DND-41 (cell line): Measurements from ENCODE around the gene ADRB1.

ENCODE experiments used
- ATAC-seq: fragments of 200-7000 bp; cut with Tn5 transposase; 3 replicates; pipeline ENCODE4 v1.9.1; 2021; ENCODE audit warnings: low read depth; ENCODE audit not compliant: insufficient read depth
- DNase-seq: peaks from one replicate; pipeline ENCODE4 v3.0.0-alpha.2; 2020
- H2AFZ ChIP-seq: 2 replicates; pipeline ENCODE4 v1.6.0; 2012; ENCODE audit warnings: low read depth, low read length
- H3K27ac ChIP-seq: 2 replicates; pipeline ENCODE4 v1.5.1; 2012; ENCODE audit warnings: low read length, inconsistent platforms
- H3K27me3 ChIP-seq: fragments of 200-600 bp; sonication (generic); 2 replicates; pipeline ENCODE4 v1.6.0; 2012; ENCODE audit warnings: low read length, mild to moderate bottlenecking, inconsistent platforms; ENCODE audit not compliant: insufficient read depth, poor library complexity
- H3K36me3 ChIP-seq: 2 replicates; pipeline ENCODE4 v1.5.1; 2012; ENCODE audit warnings: low read length, inconsistent platforms; ENCODE audit not compliant: insufficient read depth
- H3K4me1 ChIP-seq: 2 replicates; pipeline ENCODE4 v1.5.1; 2012; ENCODE audit warnings: mild to moderate bottlenecking, low read length; ENCODE audit not compliant: insufficient read depth
- H3K4me2 ChIP-seq: 2 replicates; pipeline ENCODE4 v1.6.0; 2012; ENCODE audit warnings: mild to moderate bottlenecking, moderate library complexity, low read length, inconsistent platforms; ENCODE audit not compliant: insufficient read depth
- H3K4me3 ChIP-seq, 2 experiments: fragments of 200-600 bp in 1 of 2; shearing (Covaris generic) in 1 of 2; 2 replicates each; pipeline ENCODE4 v1.5.1; 2012 to 2016; ENCODE audit warnings: inconsistent platforms in 2 of 2, low read length in 2 of 2, mild to moderate bottlenecking in 2 of 2, low read depth in 1 of 2, moderate library complexity in 1 of 2
- H3K79me2 ChIP-seq: 2 replicates; pipeline ENCODE4 v1.6.0; 2012; ENCODE audit warnings: low read length, inconsistent platforms; ENCODE audit not compliant: insufficient read depth
- H3K9ac ChIP-seq: 2 replicates; pipeline ENCODE4 v1.6.0; 2012; ENCODE audit warnings: low read depth, mild to moderate bottlenecking, inconsistent platforms, low read length, moderate library complexity
- H3K9me3 ChIP-seq: 2 replicates; pipeline ENCODE4 v1.5.1; 2012; ENCODE audit warnings: low read length, moderate library complexity, mild to moderate bottlenecking, inconsistent platforms; ENCODE audit not compliant: insufficient read depth, severe bottlenecking
- H4K20me1 ChIP-seq: 2 replicates; pipeline ENCODE4 v1.6.0; 2012; ENCODE audit warnings: low read length; ENCODE audit not compliant: insufficient read depth
- EZH2 ChIP-seq: IDR thresholded peaks from 3 replicates; pipeline ENCODE4 v1.6.1; 2012; ENCODE audit warnings: borderline replicate concordance, low read depth, mild to moderate bottlenecking, moderate library complexity, low read length, inconsistent platforms; ENCODE audit not compliant: severe bottlenecking
- TF ChIP-seq, protein P1 (sequence below): IDR thresholded peaks from 2 replicates; pipeline ENCODE4 v1.5.1; 2012; ENCODE audit warnings: borderline replicate concordance, low read length, moderate library complexity, mild to moderate bottlenecking; ENCODE audit not compliant: poor library complexity, severe bottlenecking; ENCODE audit errors: extremely low read depth

Gene ADRB1

GRCh38 chr10:114078346-114078745 is 34.7 kb downstream of the ADRB1 start:
- ATAC-seq = no peak
- H3K4me1 ChIP-seq = peaks cover 29% of the 10 kb centered on the region

GRCh38 chr10:114079421-114079820 is 35.8 kb downstream of the ADRB1 start:
- Histone ChIP-seq H3K79me2 (no peaks in the 10 kb centered on the region), H3K27me3 (no peaks in the 10 kb centered on the region), H3K4me2 (no peak overlapping the region), H3K4me3 (no peak overlapping the region), H2AFZ (no peak overlapping the region), H3K27ac (no peak overlapping the region), H4K20me1 (no peaks in the 10 kb centered on the region), H3K4me1 (peaks cover 19% of the 10 kb centered on the region), H3K36me3 (no peaks in the 10 kb centered on the region), H3K9me3 (no peaks in the 10 kb centered on the region), H3K9ac (no peak overlapping the region)
- ATAC-seq (no peak), DNase-seq (no peak)
- TF ChIP-seq, protein P1, sequence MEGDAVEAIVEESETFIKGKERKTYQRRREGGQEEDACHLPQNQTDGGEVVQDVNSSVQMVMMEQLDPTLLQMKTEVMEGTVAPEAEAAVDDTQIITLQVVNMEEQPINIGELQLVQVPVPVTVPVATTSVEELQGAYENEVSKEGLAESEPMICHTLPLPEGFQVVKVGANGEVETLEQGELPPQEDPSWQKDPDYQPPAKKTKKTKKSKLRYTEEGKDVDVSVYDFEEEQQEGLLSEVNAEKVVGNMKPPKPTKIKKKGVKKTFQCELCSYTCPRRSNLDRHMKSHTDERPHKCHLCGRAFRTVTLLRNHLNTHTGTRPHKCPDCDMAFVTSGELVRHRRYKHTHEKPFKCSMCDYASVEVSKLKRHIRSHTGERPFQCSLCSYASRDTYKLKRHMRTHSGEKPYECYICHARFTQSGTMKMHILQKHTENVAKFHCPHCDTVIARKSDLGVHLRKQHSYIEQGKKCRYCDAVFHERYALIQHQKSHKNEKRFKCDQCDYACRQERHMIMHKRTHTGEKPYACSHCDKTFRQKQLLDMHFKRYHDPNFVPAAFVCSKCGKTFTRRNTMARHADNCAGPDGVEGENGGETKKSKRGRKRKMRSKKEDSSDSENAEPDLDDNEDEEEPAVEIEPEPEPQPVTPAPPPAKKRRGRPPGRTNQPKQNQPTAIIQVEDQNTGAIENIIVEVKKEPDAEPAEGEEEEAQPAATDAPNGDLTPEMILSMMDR = no peak
- TF ChIP-seq EZH2 = no peak

More at GRCh38 chr10:114078346-114078745, 34.7 kb downstream of the ADRB1 start:
- H2AFZ ChIP-seq = no peak overlapping the region
- H3K4me3 ChIP-seq = no peak overlapping the region
- no peak for TF ChIP-seq EZH2
- TF ChIP-seq, protein P1 = no peak
- H3K27me3 ChIP-seq = no peaks in the 10 kb centered on the region
- H3K9ac ChIP-seq = no peak overlapping the region
- no peaks in the 10 kb centered on the region for H3K79me2 ChIP-seq
- no peaks in the 10 kb centered on the region for H3K9me3 ChIP-seq
- no peaks in the 10 kb centered on the region for H4K20me1 ChIP-seq
- no peaks in the 10 kb centered on the region for H3K36me3 ChIP-seq
- no peak for DNase-seq
- no peak overlapping the region for H3K27ac ChIP-seq
- H3K4me2 ChIP-seq = no peak overlapping the region

- no peaks in the 10 kb centered on the region for H3K36me3 ChIP-seq
- H3K4me3 ChIP-seq = no peak overlapping the region
- no peaks in the 10 kb centered on the region for H3K79me2 ChIP-seq
- no peaks in the 10 kb centered on the region for H4K20me1 ChIP-seq
- no peaks in the 10 kb centered on the region for H3K9me3 ChIP-seq
- DNase-seq (no peak), ATAC-seq (no peak)
- no peaks in the 10 kb centered on the region for H3K27me3 ChIP-seq
- TF ChIP-seq, protein P1 = no peak
- no peak for TF ChIP-seq EZH2
- no peak overlapping the region for H3K4me2 ChIP-seq
- no peak overlapping the region for H3K27ac ChIP-seq
- H2AFZ ChIP-seq = peak overlapping the region; percentile 23; the same call in 1 of the 2 replicates
- no peak overlapping the region for H3K9ac ChIP-seq
- peaks cover 14% of the 10 kb centered on the region for H3K4me1 ChIP-seq
Measured at GRCh38 chr10:114081911-114082583, 38.4 kb downstream of the ADRB1 start.
